Ovary (tissue), 3 donors: ENCODE data around the gene NOD1.

Experiments used
- CTCF ChIP-seq, 3 donors: fragments of 450-650 bp in 2 of 3; fragments of 200-600 bp in 1 of 3; IDR thresholded peaks; one replicate each; pipeline versions ENCODE4 v1.5.1 to v1.8.0; 2016 to 2022; ENCODE audit warnings: antibody characterized with exemption in 3 of 3, mild to moderate bottlenecking in 1 of 3
- EP300 ChIP-seq: sonication (generic); formaldehyde crosslinking; IDR thresholded peaks from one replicate; pipeline ENCODE4 v1.6.1; 2017; ENCODE audit warnings: antibody characterized with exemption
- POLR2A ChIP-seq: fragments of 450-650 bp; IDR thresholded peaks from one replicate; pipeline ENCODE4 v1.6.1; 2017; ENCODE audit warnings: antibody characterized with exemption, mild to moderate bottlenecking, moderate library complexity
- donor health status: DM: no; HTN: no; CAD: no.

GRCh38 chr7:30411173-30411572, 67.4 kb downstream of the NOD1 start:
- TF ChIP-seq CTCF (IDR thresholded peaks at IDR 0.05), result no peak
- TF ChIP-seq POLR2A, result no peak
- TF ChIP-seq EP300, result no peak
